Measurements from ENCODE around the gene PCK2.

GRCh38 chr14:24072436-24072835 is 21.7 kb upstream of the PCK2 start:
- TF ChIP-seq POLR2A (IDR thresholded peaks at IDR 0.05; ENCODE audit: low read length) (no peak), GATA1 (IDR thresholded peaks at IDR 0.05; ENCODE audit: low read depth, low read length) (no peak)
